ENCODE measurements around the gene MYO10.

DNA sequence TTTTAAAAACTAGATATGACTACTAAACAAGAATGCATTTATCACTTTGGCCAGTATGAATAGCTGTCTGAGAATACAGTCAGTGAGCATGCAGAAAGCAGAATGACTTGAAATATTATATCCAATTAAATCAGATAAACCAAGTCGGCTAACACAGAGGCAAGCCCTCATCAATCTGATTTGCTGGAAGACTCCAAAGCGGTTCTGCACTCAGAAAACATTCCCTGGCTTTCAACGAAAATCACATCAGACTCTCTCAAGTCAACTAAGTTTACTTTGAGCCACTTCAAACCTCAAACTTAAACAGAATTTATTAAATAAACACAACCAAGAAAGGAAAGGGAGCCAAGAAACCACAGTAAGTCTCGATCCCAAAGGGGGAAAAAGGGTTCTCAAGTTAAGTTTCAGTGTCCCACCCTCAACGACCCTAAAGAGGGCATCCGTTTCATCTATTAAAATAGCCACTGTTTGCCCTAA lies 1.4 kb downstream of the MYO10 start:
- TF ChIP-seq, protein P1, sequence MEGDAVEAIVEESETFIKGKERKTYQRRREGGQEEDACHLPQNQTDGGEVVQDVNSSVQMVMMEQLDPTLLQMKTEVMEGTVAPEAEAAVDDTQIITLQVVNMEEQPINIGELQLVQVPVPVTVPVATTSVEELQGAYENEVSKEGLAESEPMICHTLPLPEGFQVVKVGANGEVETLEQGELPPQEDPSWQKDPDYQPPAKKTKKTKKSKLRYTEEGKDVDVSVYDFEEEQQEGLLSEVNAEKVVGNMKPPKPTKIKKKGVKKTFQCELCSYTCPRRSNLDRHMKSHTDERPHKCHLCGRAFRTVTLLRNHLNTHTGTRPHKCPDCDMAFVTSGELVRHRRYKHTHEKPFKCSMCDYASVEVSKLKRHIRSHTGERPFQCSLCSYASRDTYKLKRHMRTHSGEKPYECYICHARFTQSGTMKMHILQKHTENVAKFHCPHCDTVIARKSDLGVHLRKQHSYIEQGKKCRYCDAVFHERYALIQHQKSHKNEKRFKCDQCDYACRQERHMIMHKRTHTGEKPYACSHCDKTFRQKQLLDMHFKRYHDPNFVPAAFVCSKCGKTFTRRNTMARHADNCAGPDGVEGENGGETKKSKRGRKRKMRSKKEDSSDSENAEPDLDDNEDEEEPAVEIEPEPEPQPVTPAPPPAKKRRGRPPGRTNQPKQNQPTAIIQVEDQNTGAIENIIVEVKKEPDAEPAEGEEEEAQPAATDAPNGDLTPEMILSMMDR (IDR thresholded peaks at IDR 0.05): no peak
- no peak for TF ChIP-seq POLR2A (IDR thresholded peaks at IDR 0.05)
- peak in 1 of 2 donors; percentile 6 for TF ChIP-seq EP300 (IDR thresholded peaks at IDR 0.05)

Measured in tibial nerve (tissue), 4 donors.